Aorta (tissue), 5 donors: ENCODE data around the gene C6orf132. TPM values are rescaled to one million over a fixed set of nuclear protein-coding genes. Genes with fewer than 3 reads are reported as not detected.

Experiments
- ATAC-seq: fragments of 200-7000 bp; cut with Tn5 transposase; one replicate; pipeline ENCODE4 v1.9.1; 2022; ENCODE audit warnings: moderate library complexity; ENCODE audit not compliant: low FRiP score
- DNase-seq, 2 donors: peaks; one replicate each; pipeline ENCODE4 v3.0.0-alpha.2; 2020
- H3K27ac ChIP-seq, 2 donors: one replicate each; pipeline ENCODE4 v1.5.1; 2013; ENCODE audit warnings: low read length in 2 of 2, mild to moderate bottlenecking in 2 of 2, moderate library complexity in 2 of 2, control low read depth in 1 of 2, inconsistent platforms in 1 of 2, low read depth in 1 of 2
- H3K27me3 ChIP-seq, 2 donors: one replicate each; pipeline ENCODE4 v1.6.1; 2013; ENCODE audit warnings: control low read depth in 1 of 2, low read length in 1 of 2, mild to moderate bottlenecking in 1 of 2, moderate library complexity in 1 of 2; ENCODE audit not compliant: insufficient read depth in 2 of 2, control insufficient read depth in 1 of 2
- H3K36me3 ChIP-seq, 2 donors: one replicate each; pipeline ENCODE4 v1.6.1; 2013; ENCODE audit warnings: control low read depth in 1 of 2, low read length in 1 of 2, mild to moderate bottlenecking in 1 of 2; ENCODE audit not compliant: insufficient read depth in 2 of 2, control insufficient read depth in 1 of 2
- H3K4me1 ChIP-seq, 2 donors: one replicate each; pipeline ENCODE4 v1.6.1; 2013; ENCODE audit warnings: low read length in 2 of 2, control low read depth in 1 of 2, mild to moderate bottlenecking in 1 of 2, moderate library complexity in 1 of 2; ENCODE audit not compliant: insufficient read depth in 2 of 2, control insufficient read depth in 1 of 2
- H3K4me3 ChIP-seq, 2 donors: one replicate each; pipeline ENCODE4 v1.5.1; 2013; ENCODE audit warnings: low read length in 2 of 2, control low read depth in 1 of 2, mild to moderate bottlenecking in 1 of 2
- H3K9me3 ChIP-seq: one replicate; pipeline ENCODE4 v1.6.1; 2013; ENCODE audit warnings: mild to moderate bottlenecking, low read length; ENCODE audit not compliant: control insufficient read depth
- WGBS, 2 donors: extraction: QIAGEN DNeasy Blood & Tissue Kit; methylation state at CpG; one replicate each; pipeline ENCODE4 v1.1.7; 2013; 5-methylcytosine and 5-hydroxymethylcytosine counted together
- intact Hi-C, 2 donors: fragments of 100-400 bp; cut with DNase I; formaldehyde crosslinking; loops; one replicate each; pipeline versions ENCODE4 v1.14.2 to v1.15.0; 2022
- polyA plus RNA-seq, 2 donors: library from polyadenylated mRNA; stranded (reverse); fragments of 200-250 nt; gene quantifications; one replicate each; pipeline ENCODE4 v1.2.3, GENCODE V29; 2013
- total RNA-seq, 2 donors: library from RNA; stranded (reverse); fragmentation: NEBNext Ultra II Directional; extraction: Animal tissue kit (Norgen Biotek cat#: 25700); gene quantifications; one replicate each; pipeline ENCODE4 v1.2.1, GENCODE V29; 2021
- donor health status: healthy with polysubstance abuse.
- donor health status: Bipolar disorder and iron deficiency.
- donor health status: DM: no; HTN: no; CAD: no.
- donor health status: DM: no; HTN: no; CAD: no.
- donor health status: DM: yes; HTN: yes; CAD: no.

C6orf132 gene
- total and polyA plus RNA-seq, 4 donors: 0.51 to 30.7 (median 2.4) TPM

DNA sequence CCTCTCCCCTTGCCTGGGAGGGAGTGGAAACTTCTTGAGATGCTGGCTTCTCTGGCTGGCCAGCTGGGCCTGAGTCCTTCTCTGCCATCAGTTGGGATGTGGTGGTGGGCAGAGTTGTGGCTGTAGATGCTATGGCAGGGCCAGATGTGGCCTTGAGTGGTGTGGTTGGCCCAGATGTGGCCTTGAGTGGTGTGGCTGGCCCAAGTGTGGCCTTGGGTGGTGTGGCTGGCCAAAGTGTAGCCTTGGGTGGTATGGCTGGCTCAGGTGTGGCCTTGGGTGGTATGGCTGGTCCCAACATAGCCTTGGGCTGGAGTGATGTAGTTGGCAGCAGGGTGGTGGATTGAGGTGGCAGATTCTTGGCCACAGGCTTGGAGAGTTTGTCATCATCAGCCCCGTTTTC is 36.7 kb downstream of the C6orf132 start:
- no peaks in the 10 kb centered on the region for H3K36me3 ChIP-seq
- WGBS, 2 donors: 67 to 73% methylated on average over 1 of the region's 1 CpG
- intact Hi-C loops: no loop called here
- H3K9me3 ChIP-seq: peaks cover 5% of the 10 kb centered on the region
- H3K4me1 ChIP-seq: no peaks in the 10 kb centered on the region
- ATAC-seq (no peak), DNase-seq (no peak)
- no peak overlapping the region for H3K4me3 ChIP-seq
- no peaks in the 10 kb centered on the region for H3K27me3 ChIP-seq
- H3K27ac ChIP-seq: no peak overlapping the region

DNA sequence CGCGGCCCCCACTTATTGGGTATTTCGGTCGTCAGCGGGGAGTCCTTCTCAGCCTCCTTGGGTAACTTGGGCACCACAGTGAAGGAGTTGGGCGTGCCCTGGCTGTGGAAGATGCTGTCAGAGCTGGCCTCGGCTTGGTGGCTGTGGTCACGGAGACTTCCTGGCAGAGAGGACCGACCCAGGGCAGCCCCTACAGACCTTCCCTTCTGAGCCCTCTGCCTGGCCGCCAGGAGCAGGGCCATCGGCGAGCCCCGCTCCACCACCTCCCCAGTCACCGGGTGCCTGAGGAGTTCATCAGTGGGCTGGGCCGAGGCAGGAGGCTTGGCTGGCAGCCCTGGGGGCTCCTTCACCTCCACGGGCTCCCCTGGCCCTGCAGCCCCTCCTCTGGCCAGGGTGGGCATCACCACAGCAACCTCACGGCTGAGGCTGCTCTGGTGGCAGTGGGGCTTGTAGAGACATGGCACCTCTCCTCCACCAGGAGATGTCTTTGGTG is 37.2 kb downstream of the C6orf132 start:
- DNase-seq (no peak), ATAC-seq (no peak)
- WGBS, 2 donors: 92 to 94% methylated on average over 17 of the region's 17 CpGs
- Histone ChIP-seq H3K4me1 (no peaks in the 10 kb centered on the region), H3K9me3 (peaks cover 5% of the 10 kb centered on the region), H3K27me3 (no peaks in the 10 kb centered on the region), H3K4me3 (no peak overlapping the region), H3K27ac (no peak overlapping the region), H3K36me3 (no peaks in the 10 kb centered on the region)
- intact Hi-C loops: no loop called here

DNA sequence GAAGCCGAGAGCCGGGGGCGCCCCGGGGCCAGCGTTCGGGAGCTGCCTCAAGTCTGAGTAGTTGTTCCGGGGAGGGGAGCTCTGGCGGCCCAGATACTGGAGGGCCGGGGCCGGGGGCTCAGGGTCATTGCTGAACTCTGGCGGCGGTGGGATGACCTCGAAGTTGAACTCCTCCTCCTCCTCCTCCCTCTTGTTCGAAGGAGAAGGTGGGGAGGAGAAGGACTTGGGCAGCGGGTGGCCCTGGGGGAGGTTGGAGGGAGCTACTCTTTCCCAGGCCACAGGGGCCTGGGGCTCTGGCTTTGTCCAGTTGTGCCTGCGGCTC is 37.7 kb downstream of the C6orf132 start:
- ATAC-seq (no peak), DNase-seq (no peak)
- Histone ChIP-seq H3K9me3 (peaks cover 2% of the 10 kb centered on the region), H3K27me3 (no peaks in the 10 kb centered on the region), H3K27ac (no peak overlapping the region), H3K4me1 (no peaks in the 10 kb centered on the region), H3K4me3 (no peak overlapping the region), H3K36me3 (no peaks in the 10 kb centered on the region)
- intact Hi-C loops: no loop called here
- 27 to 38% methylated on average over 14 to 16 of the region's 16 CpGs for WGBS, 2 donors

DNA sequence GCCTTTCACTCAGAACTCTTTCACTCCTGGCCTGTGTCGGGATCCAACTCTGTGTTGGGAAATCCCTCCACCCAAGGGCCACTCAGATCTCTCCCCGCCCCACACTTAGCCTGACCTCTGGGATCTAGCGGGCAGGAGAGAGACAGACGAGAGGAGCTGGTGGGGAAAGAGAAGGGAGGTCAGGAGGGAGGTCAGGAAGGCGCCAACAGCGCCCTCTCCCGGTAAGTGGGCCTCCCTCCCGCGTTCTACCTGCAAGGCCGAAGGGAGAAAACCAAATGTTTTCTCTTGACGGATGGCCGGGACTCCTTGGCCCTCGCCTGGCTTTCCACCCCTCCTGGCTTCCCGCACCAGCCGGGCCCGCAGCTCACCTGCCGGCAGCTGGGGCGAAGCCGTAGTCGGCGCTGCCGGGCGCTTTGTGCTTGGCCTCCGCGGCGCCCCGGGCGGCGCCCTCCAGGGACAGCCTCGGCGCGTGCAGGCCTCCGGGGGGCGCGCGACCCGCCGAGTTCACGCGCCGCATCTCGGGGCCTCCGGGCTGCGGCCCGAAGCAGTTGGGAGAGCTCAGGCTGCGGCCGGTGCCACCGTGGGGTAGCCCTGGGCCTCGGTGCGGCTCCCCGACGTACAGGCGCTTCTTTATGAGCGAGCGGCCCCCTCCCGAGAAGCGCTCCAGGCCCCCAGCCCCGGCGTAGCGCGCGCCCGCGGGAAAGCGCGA is 38.2 kb downstream of the C6orf132 start:
- H3K9me3 ChIP-seq: no peaks in the 10 kb centered on the region
- DNase-seq: peak; percentile 75 to 82
- H3K27me3 ChIP-seq: no peaks in the 10 kb centered on the region
- no peaks in the 10 kb centered on the region for H3K36me3 ChIP-seq
- intact Hi-C loops: no loop called here
- H3K27ac ChIP-seq: no peak overlapping the region
- ATAC-seq: peak; percentile 41
- H3K4me3 ChIP-seq: no peak overlapping the region
- WGBS, 2 donors: 6% methylated on average over 54 to 66 of the region's 66 CpGs
- H3K4me1 ChIP-seq: no peaks in the 10 kb centered on the region

DNA sequence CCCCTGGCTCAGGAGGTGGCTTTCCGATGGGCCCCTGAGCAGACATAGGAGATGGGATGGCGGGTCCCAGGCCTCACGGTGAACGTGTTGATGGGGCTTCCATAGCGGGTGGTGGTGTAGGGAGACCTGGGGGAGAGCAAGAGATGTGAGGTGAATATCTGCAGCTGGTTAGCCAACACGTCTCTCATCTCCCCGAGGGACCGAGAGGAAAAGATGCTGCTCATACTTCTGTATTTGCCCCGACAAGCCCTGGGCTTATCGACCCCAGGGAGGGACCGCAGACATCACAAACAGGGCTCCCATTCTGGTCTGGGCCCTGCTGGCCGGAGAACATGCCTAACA is 38.7 kb downstream of the C6orf132 start:
- no peak overlapping the region for H3K4me3 ChIP-seq
- ATAC-seq (no peak), DNase-seq (no peak)
- intact Hi-C loops: no loop called here
- no peaks in the 10 kb centered on the region for H3K36me3 ChIP-seq
- no peaks in the 10 kb centered on the region for H3K4me1 ChIP-seq
- no peaks in the 10 kb centered on the region for H3K9me3 ChIP-seq
- H3K27me3 ChIP-seq: no peaks in the 10 kb centered on the region
- WGBS, 2 donors: 94 to 97% methylated on average over 12 of the region's 12 CpGs
- H3K27ac ChIP-seq: no peak overlapping the region

DNA sequence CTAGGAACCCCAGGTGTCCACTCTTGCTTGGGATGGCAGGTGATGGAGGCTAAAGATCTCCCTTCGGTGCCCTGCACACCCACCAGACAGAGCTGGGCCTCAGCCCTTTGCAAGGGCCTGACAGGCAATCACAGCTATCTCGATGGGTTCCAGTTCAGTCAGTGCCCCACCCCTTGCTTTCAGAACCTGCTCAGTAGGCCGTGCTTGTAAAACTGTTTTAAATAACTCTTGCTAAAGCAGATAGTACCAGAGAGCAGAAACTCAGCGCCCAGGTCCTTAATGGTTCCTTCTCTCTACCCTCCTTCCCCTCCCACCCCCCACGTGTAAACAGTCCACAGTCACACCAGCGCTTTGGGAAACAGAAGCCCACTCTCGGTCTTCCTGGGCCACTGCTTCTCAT is 39.2 kb downstream of the C6orf132 start:
- Histone ChIP-seq H3K9me3 (no peaks in the 10 kb centered on the region), H3K27ac (no peak overlapping the region), H3K4me1 (no peaks in the 10 kb centered on the region), H3K27me3 (no peaks in the 10 kb centered on the region), H3K4me3 (no peak overlapping the region), H3K36me3 (no peaks in the 10 kb centered on the region)
- no peak for DNase-seq
- intact Hi-C loops: no loop called here
- no peak for ATAC-seq
- 95% methylated on average over 7 of the region's 7 CpGs for WGBS, 2 donors

DNA sequence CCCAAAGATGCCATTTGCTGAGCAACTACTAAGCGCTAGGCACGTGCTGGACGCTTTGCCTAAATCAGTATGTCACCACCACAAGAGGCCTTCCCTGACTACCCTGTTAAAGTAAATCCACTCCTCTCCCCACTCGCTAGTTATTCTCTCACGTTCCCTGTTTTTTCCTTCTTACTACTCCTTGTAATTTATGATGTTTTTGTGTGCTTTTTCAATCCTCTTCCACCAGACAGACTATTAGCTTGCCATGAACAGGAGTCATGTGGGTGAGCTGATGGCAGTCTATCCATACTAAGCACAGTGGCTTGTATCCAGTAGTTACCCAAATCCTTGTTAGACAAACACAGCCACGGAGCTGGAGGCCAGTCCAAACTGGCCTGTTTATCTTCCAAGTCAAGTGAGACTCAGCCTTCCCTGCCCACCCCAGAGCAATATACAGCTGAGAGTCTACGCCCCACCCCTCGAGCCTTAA is 41.2 kb downstream of the C6orf132 start:
- intact Hi-C loops: no loop called here
- Histone ChIP-seq H3K27ac (no peak overlapping the region), H3K4me1 (no peaks in the 10 kb centered on the region), H3K27me3 (no peaks in the 10 kb centered on the region), H3K4me3 (no peak overlapping the region), H3K36me3 (no peaks in the 10 kb centered on the region), H3K9me3 (no peaks in the 10 kb centered on the region)
- no peak for ATAC-seq
- DNase-seq: no peak
- WGBS, 2 donors: 79 to 80% methylated on average over 8 of the region's 8 CpGs

DNA sequence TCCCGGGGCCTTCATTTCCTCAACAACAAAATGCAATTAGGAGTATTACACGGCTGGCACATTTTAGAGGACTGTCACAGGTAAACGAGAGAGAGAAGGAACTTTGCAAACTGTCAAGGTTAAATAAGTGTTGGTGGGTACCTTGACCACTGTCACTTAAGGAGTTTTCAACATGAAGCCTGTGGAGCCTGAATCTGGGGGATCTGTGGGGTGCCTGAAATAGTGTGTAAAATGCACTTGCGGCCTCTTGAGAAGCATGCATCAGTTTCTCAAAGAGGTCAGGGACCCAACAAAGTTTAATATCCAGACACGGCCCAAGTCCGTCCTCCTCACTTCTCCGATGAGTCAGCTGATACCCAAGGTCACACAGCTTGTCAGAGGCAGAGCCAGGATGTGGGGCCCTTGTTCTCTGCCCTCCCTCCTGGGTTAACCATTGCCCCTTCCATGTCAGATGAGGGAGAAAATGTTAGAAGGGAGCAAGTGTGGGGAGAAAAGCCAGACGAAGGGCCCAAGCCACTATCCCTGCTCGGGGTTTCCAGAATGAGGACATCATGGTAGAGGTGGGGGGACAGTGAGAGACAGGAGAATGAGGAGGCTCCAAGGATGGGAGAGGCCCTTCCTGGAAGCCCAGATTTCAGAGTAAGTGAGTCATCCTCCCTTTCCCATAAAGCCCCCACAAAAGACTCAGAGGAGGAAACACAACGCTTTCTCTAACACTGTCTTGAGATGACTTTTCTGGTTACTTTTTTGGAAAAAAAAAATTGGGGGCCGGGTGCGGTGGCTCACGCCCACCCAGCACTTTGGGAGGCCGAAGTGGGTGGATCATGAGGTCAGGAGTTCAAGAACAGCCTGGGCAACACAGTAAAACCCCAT is 42.2 kb downstream of the C6orf132 start:
- DNase-seq (no peak), ATAC-seq (no peak)
- Histone ChIP-seq H3K36me3 (no peaks in the 10 kb centered on the region), H3K4me1 (no peaks in the 10 kb centered on the region), H3K4me3 (no peak overlapping the region), H3K9me3 (no peaks in the 10 kb centered on the region), H3K27me3 (no peaks in the 10 kb centered on the region), H3K27ac (no peak overlapping the region)
- 89% methylated on average over 14 of the region's 14 CpGs for WGBS, 2 donors
- intact Hi-C loops: no loop called here
